H1 (cell line): ENCODE results near the gene ACOT12. TPM values are rescaled to one million over a fixed set of nuclear protein-coding genes. Genes with fewer than 3 reads are reported as not detected.

Experiments used
- polyA plus RNA-seq, 7 experiments: library from polyadenylated mRNA; depleted of rRNA in 3 of 7; stranded (reverse) in 5 of 7; unstranded in 2 of 7; fragments of >200 nt in 5 of 7; fragments of 200-250 nt in 2 of 7; gene quantifications; 1 replicate in 5 of 7; 2 replicates in 1 of 7; 4 replicates in 1 of 7; pipeline versions ENCODE4 v1.2.1 to v1.2.3, GENCODE V29; 2011 to 2013; ENCODE audit warnings: missing spikeins in 2 of 7, mixed read lengths in 2 of 7
- total RNA-seq: library from RNA; stranded (reverse); fragmentation: NEBNext Ultra II Directional; extraction: Animal tissue kit (Norgen Biotek cat#: 25700); gene quantifications from 2 replicates; pipeline ENCODE4 v1.2.1, GENCODE V29; 2021
- TF ChIP-seq, protein P1 (sequence below): IDR thresholded peaks from 2 replicates; pipeline ENCODE4 v1.6.1; 2012; ENCODE audit warnings: inconsistent platforms
- TF ChIP-seq, protein P2 (sequence below): IDR thresholded peaks from 2 replicates; pipeline ENCODE4 v1.6.1; 2012; ENCODE audit warnings: low read length, inconsistent platforms

Gene ACOT12
- total and polyA plus RNA-seq, 2 of the 8 experiments (the other 6 are each of a cell fraction or from before 2014, with no cell fraction given), result 0.29 TPM; not detected in 1

DNA sequence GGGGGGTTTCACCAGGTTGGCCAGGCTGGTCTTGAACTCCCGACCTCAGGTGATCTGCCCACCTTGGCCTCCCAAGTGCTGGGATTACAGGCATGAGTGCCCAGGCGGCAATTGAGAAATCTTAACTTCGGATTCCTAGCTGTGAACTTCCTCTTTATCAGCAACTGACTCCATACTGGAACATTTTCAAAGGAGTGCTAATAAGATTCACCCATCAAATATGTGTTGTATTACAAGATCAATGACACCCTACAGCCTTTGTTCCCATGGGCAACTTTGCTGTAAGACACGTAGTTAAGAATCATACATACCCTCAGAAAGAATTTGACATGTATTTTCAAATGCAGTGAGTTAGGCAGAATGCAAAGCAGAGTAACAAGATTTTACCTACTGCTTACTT, 23.1 kb upstream of the ACOT12 start (continued):
- TF ChIP-seq, protein P1, sequence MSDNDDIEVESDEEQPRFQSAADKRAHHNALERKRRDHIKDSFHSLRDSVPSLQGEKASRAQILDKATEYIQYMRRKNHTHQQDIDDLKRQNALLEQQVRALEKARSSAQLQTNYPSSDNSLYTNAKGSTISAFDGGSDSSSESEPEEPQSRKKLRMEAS, result no peak
- TF ChIP-seq, protein P2, sequence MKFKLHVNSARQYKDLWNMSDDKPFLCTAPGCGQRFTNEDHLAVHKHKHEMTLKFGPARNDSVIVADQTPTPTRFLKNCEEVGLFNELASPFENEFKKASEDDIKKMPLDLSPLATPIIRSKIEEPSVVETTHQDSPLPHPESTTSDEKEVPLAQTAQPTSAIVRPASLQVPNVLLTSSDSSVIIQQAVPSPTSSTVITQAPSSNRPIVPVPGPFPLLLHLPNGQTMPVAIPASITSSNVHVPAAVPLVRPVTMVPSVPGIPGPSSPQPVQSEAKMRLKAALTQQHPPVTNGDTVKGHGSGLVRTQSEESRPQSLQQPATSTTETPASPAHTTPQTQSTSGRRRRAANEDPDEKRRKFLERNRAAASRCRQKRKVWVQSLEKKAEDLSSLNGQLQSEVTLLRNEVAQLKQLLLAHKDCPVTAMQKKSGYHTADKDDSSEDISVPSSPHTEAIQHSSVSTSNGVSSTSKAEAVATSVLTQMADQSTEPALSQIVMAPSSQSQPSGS, result no peak
